ENCODE results near the gene ANKMY2.
"Not testable (repeated sequence)": the region's sequence is repeated elsewhere in the genome, so short reads cannot be mapped to it uniquely, and the experiment has no call there.

ANKMY2 gene

DNA sequence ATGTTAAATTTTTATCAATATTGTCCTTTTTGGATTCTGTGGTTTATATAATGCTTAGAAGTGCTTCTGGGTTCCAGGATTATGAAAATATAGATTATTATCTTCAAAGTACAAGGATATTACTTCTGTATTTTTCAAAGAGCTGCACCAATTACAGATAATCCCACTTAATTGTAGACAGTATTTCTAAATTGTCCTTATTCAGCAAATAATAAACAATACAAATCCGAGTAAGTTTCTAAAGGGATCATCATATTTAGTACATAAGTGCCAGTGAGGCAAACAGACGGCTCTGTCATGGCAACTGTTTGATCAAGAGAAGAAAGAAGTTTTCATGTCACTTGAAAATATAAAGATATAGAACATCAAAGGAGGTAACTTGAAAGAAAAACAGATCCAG lies 19.2 kb downstream of the ANKMY2 start:
- no peak for DNase-seq (ENCODE audit: low read depth in 2 of 2)

GRCh38 chr7:16619979-16620408 lies 25.6 kb downstream of the ANKMY2 start:
- no peak for DNase-seq (ENCODE audit: low read depth in 2 of 2)

- no peak for DNase-seq (ENCODE audit: low read depth in 2 of 2)
Measured at GRCh38 chr7:16616542-16616941, 29.0 kb downstream of the ANKMY2 start.

GRCh38 chr7:16616122-16616521 lies 29.4 kb downstream of the ANKMY2 start:
- DNase-seq (ENCODE audit: low read depth in 2 of 2): no peak

- DNase-seq (ENCODE audit: low read depth in 2 of 2): no peak
Measured at GRCh38 chr7:16615228-16615627, 30.3 kb downstream of the ANKMY2 start.

DNA sequence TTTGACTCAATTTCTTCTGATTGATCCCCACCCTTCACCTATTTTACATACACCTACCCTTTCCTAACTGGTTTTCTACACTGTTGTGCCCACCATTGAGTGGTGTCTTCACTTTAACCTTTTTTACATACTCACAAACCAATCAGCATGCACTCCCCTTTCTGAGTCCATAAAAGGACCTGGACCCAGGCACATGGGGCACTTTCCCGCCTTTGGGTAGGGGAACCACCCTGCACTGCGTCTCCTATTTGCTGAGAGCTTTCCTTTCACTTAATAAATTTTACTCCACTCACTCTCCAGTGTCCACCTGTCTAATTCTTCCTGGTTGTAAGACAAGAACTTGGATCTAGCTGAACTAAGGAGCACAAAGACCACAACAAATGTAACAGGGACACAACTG lies 33.8 kb downstream of the ANKMY2 start:
- no peak for DNase-seq (ENCODE audit: low read depth in 2 of 2)

- DNase-seq (ENCODE audit: low read depth in 2 of 2): no peak
Measured at GRCh38 chr7:16609842-16610450, 35.6 kb downstream of the ANKMY2 start.

GRCh38 chr7:16606704-16607103 lies 38.9 kb downstream of the ANKMY2 start:
- DNase-seq (ENCODE audit: low read depth in 2 of 2): no peak

DNA sequence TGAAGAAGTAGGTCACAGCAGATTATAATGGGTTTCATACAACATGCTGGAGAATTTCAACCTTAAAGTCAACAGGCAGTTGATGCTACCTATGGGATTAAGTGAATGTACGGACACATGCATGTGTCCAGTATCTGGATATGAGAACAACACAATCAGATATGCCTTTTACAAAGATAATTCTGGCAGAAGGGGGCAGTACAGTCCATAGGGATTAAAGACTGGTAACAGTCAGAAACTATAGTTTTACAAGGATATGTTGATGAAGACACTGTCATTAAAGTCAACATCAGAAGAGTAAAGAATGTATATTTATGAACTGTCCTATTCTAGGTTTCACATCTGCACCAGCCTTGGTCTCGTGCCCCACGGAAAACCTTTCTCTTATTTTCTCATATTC lies 41.5 kb downstream of the ANKMY2 start:
- DNase-seq (ENCODE audit: low read depth in 2 of 2): no peak

- DNase-seq (ENCODE audit: low read depth in 2 of 2): no peak
Measured at GRCh38 chr7:16603633-16604032, 41.9 kb downstream of the ANKMY2 start.

GRCh38 chr7:16599860-16600259 lies 45.7 kb downstream of the ANKMY2 start:
- DNase-seq (ENCODE audit: low read depth in 2 of 2): no peak

GRCh38 chr7:16598015-16598414 lies 47.5 kb downstream of the ANKMY2 start:
- no peak for DNase-seq (ENCODE audit: low read depth in 2 of 2)

- DNase-seq (ENCODE audit: low read depth in 2 of 2): not testable (repeated sequence)
Measured at GRCh38 chr7:16595596-16595995, 50.0 kb downstream of the ANKMY2 start.

- peak in 1 of 2 experiments; percentile 4 for DNase-seq (ENCODE audit: low read depth in 2 of 2)
Measured at GRCh38 chr7:16594676-16595075, 50.9 kb downstream of the ANKMY2 start.

GRCh38 chr7:16594061-16594460 lies 51.5 kb downstream of the ANKMY2 start:
- DNase-seq (ENCODE audit: low read depth in 2 of 2): peak in 1 of 2 experiments; percentile 10

DNA sequence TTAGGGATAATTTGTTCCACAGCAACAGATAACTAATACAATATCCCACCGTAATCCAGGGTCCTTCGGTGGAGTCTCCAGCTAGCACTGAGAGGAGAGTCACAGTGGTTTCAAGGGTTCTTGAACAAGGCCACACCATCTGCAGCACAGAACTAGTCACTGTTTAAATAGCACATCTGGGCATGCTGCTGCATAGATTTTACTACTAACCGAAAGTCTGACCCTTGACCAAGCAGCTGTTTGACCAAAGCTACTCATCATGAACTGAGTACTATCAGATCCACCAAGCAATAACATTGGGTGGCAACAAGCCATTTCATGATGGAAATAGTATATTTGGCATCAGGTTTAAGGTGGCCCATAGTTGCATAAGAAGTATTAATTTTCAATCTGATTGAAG lies 53.2 kb downstream of the ANKMY2 start:
- DNase-seq (ENCODE audit: low read depth in 2 of 2): no peak

DNA sequence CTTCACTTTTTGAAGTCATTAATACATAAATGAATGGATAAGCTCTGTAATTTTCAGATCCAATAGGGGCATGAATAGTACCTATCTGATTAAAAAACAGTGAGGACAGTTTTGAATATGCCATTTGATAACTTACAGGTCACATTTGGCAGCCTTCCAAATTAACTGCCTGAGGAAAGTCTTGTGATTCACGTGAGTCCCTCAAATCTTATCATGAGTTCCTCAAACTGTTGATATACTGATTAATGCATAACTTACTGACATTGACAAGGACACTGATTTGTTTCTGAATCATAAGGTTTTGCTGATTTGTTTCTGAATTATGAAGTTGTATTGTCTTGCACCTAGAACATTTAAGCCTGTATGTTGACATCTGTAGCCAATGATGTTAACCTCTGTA lies 55.1 kb downstream of the ANKMY2 start:
- no peak for DNase-seq (ENCODE audit: low read depth in 2 of 2)

DNA sequence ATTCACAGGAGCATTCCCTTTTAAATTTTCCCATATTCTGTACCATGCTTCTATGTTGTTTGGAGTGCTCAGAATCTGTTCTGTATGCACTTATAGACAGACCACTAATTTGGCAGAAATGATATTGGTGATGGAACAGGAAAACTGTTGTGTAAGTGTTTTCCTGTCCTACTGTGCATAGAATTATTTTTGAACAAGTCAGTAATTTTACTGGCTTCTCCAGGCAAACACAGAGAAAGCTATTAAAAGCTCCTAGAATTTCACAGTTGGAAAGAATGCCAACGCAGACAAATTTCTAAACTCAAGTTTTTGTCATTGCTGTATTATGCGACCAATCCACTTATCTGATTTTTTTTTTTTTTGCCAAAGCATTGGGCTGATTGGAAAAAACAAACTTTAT lies 55.7 kb downstream of the ANKMY2 start:
- DNase-seq (ENCODE audit: low read depth in 2 of 2): peak; percentile 28 to 49

DNA sequence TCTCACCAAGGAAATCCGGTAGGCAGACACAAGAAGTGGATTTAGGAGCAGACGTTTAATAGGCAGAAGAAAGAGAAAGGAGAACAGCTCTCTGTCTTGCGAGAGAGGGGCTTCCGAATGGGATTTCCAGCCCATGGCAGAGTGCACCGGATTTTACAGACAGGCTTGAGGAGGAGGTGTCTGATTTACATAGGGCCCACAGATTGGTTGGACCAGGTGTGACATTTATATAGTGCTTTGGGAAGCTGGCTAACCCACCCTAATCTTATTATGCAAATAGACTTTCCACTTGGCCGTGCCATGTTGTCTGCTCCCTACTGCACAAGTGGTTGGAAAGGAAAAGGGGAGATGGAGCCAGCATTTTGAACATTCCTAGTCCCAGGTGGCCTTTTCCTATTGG lies 57.8 kb downstream of the ANKMY2 start:
- DNase-seq (ENCODE audit: low read depth in 2 of 2): no peak

- DNase-seq (ENCODE audit: low read depth in 2 of 2): no peak
Measured at GRCh38 chr7:16587129-16587528, 58.4 kb downstream of the ANKMY2 start.

DNA sequence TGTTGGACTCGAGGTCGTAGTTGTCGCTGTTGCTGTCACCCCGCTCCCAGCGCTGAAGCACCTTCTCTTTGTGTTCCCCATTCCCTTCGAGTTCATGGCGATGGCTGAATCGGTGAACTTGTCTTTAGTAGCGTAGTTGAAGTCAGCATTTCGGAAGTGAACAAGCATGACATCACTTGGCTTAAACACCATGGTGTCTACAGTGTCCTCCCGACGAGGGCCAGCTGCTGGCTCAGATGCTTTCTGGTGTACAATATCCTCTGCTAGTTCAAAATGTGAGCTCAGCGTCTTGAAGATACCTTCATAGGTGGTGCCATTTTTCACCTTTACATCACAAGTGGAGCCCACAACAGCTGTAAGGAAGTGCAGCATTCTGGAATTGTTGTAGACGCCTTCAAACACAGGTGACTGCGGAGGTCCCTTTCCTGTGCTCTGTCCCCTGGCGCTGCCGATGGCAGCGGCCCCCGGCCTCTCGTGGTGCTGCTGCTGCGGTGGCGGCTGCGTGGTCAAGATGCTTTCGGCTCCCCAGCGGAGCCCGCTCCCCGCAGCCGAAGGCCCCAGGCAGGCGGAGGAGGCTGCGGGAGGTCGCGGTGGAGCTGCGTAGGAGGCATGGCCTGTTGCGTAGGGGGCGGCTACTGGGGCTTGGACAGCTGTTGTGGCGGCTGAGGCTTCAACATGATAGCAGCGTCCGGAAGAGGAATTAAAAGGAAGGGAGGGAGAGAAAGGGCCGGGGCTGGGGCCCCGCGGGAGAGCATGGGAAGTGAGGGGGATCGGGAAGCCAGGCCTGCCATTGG lies 59.3 kb downstream of the ANKMY2 start:
- DNase-seq (ENCODE audit: low read depth in 2 of 2): no peak

DNA sequence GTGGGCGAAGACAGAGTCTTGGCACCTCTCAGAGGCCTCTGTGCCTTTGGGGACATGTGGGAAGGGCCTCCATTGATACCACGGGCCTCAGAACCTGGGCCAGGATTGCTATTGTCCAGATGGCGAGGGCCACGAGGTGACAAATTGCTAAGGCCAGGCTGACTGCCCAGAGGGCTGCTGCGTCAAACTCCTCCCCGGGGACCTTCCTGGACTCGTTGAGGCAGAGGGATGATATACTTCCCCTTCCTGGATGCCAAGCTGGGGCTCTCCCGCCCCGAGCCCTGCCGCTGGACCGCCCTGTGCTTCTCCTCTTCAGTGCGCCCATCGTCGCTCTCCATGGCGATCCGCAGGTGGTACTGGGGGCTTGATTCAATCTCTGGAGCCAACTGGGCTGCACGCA lies 60.0 kb downstream of the ANKMY2 start:
- no peak for DNase-seq (ENCODE audit: low read depth in 2 of 2)

- no peak for DNase-seq (ENCODE audit: low read depth in 2 of 2)
Measured at GRCh38 chr7:16583834-16584233, 61.7 kb downstream of the ANKMY2 start.

DNA sequence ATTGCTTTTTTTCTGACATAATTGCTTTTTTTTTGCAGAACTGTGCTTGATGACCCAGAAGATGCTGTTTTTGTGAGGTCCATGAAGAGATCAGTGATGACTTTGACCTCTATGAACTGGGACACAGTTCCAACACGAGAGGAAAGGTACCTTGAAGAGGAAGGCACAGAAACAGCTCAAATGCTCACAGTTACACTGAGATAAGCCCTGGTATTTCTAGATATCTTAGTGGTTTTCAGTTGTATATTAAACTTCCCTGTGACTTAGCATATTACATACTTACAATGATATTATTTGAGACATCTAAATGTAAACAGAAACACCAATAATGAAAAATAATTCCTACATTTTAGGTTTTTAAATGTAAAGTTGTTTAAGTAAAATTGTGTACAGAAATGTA lies 64.3 kb downstream of the ANKMY2 start:
- DNase-seq (ENCODE audit: low read depth in 2 of 2): no peak

All from fibroblast of skin of left quadriceps (primary cell).